ENCODE measurements around the gene SEC14L1. TPM values are rescaled to one million over a fixed set of nuclear protein-coding genes. Genes with fewer than 3 reads are reported as not detected.

SEC14L1 gene
- total and polyA plus RNA-seq, 2 donors, result 13.5 to 28.7 TPM

DNA sequence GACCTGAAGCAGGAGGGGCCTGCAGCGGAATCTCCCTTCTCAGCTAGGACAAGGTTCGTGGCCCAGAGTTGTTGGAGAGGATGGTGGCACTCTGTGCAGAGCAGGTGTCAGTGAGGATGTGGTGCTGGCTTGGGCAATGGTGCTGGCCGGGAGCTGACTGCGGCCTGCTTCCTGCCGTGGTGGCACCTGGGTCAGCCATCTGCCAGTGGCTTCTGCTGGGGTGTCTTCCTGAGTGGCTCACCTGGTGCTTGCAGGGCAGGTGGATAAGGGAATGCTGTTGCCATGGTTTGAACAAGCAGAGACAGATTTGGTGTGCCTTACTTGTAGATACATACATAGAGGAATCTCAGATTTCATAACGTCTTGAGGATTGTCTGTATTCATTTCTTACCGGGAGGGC lies 69.6 kb downstream of the SEC14L1 start:
- WGBS, result 70% methylated on average over 7 of the region's 7 CpGs
- Histone ChIP-seq H3K27me3 (ENCODE audit: control insufficient read depth in 2 of 2, insufficient read depth in 1 of 2, low read length in 1 of 2) (no peaks in the 10 kb centered on the region), H3K4me1 (ENCODE audit: control insufficient read depth in 2 of 2, insufficient read depth in 2 of 2, low read length in 2 of 2) (peaks cover 0 to 12% of the 10 kb centered on the region in 2 donors), H3K9me3 (ENCODE audit: control insufficient read depth in 2 of 2, insufficient read depth in 1 of 2, low read length in 1 of 2) (peaks cover 0 to 3% of the 10 kb centered on the region in 2 donors), H3K27ac (ENCODE audit: low read depth in 1 of 2, low read length in 1 of 2) (peak overlapping the region in 1 of 2 donors; percentile 23), H3K4me3 (ENCODE audit: low read length in 2 of 2) (no peak overlapping the region), H3K36me3 (ENCODE audit: control insufficient read depth in 2 of 2, insufficient read depth in 2 of 2, low read length in 1 of 2) (peaks cover 83% of the 10 kb centered on the region in 2 donors)
- DNase-seq (ENCODE audit: low read depth in 6 of 9, low spot score in 9 of 9), result no peak

- 96% methylated on average over 22 of the region's 22 CpGs for WGBS
- peaks cover 76 to 79% of the 10 kb centered on the region in 2 donors for H3K36me3 ChIP-seq (ENCODE audit: control insufficient read depth in 2 of 2, insufficient read depth in 2 of 2, low read length in 1 of 2)
- H3K9me3 ChIP-seq (ENCODE audit: control insufficient read depth in 2 of 2, insufficient read depth in 1 of 2, low read length in 1 of 2), result peaks cover 0 to 3% of the 10 kb centered on the region in 2 donors
- H3K4me1 ChIP-seq (ENCODE audit: control insufficient read depth in 2 of 2, insufficient read depth in 2 of 2, low read length in 2 of 2), result peaks cover 0 to 12% of the 10 kb centered on the region in 2 donors
- no peak overlapping the region for H3K4me3 ChIP-seq (ENCODE audit: low read length in 2 of 2)
- no peak for DNase-seq (ENCODE audit: low read depth in 6 of 9, low spot score in 9 of 9)
- no peaks in the 10 kb centered on the region for H3K27me3 ChIP-seq (ENCODE audit: control insufficient read depth in 2 of 2, insufficient read depth in 1 of 2, low read length in 1 of 2)
- H3K27ac ChIP-seq (ENCODE audit: low read depth in 1 of 2, low read length in 1 of 2), result no peak overlapping the region
Measured at GRCh38 chr17:77210946-77211541, 70.3 kb downstream of the SEC14L1 start.

DNA sequence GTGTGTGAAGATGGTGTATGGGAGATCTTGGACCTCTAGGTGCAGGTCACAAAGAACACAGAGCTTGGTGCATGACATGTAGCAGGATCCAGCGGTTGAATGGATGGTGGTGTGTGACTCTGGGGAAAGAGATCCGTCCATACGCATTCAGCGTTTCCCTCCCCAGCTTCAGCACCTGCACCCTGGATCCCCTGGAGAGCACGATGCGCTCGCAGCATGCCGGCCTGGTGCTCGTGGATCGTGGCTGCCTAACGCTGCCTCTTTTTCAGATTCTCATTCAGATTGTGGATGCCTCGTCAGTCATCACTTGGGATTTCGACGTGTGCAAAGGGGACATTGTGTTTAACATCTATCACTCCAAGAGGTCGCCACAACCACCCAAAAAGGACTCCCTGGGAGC lies 70.9 kb downstream of the SEC14L1 start:
- H3K36me3 ChIP-seq (ENCODE audit: control insufficient read depth in 2 of 2, insufficient read depth in 2 of 2, low read length in 1 of 2), result peaks cover 70 to 77% of the 10 kb centered on the region in 2 donors
- no peak overlapping the region for H3K27ac ChIP-seq (ENCODE audit: low read depth in 1 of 2, low read length in 1 of 2)
- no peaks in the 10 kb centered on the region for H3K27me3 ChIP-seq (ENCODE audit: control insufficient read depth in 2 of 2, insufficient read depth in 1 of 2, low read length in 1 of 2)
- no peak overlapping the region for H3K4me3 ChIP-seq (ENCODE audit: low read length in 2 of 2)
- no peak for DNase-seq (ENCODE audit: low read depth in 6 of 9, low spot score in 9 of 9)
- 96% methylated on average over 15 of the region's 15 CpGs for WGBS
- H3K9me3 ChIP-seq (ENCODE audit: control insufficient read depth in 2 of 2, insufficient read depth in 1 of 2, low read length in 1 of 2), result peaks cover 0 to 3% of the 10 kb centered on the region in 2 donors
- H3K4me1 ChIP-seq (ENCODE audit: control insufficient read depth in 2 of 2, insufficient read depth in 2 of 2, low read length in 2 of 2), result peaks cover 0 to 12% of the 10 kb centered on the region in 2 donors

DNA sequence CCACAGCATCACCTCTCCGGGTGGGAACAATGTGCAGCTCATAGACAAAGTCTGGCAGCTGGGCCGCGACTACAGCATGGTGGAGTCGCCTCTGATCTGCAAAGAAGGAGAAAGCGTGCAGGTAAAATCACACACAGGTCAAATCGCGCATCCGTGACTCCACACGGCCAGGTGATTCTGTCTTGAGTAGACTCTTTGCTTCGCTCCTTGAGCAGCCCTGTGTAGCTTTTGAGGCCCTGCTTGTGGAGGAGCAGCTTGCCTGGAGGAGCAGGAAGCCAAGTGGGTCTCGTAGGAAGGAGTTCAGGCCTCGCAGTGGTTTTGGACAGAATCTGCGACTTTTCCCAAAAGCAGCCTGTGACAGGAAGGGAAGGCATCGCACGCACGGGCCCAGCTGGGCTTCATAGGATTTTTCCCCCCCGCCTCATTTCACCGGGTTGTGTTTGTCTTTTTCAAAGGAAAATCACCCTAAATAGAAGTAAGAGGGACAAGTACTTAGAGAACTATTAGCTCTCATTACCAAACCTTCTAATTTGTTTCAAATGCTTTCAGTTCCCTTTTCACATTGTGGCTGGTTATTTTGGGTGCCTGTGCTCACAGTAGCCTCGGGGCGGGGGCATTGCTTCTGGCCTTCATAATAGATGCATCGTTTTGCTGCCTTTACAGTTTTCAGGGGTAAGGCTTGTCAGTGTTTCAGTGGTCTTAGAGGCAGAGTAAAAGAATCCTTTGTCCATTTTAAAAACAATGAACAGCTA lies 71.5 kb downstream of the SEC14L1 start:
- 89% methylated on average over 21 of the region's 21 CpGs for WGBS

DNA sequence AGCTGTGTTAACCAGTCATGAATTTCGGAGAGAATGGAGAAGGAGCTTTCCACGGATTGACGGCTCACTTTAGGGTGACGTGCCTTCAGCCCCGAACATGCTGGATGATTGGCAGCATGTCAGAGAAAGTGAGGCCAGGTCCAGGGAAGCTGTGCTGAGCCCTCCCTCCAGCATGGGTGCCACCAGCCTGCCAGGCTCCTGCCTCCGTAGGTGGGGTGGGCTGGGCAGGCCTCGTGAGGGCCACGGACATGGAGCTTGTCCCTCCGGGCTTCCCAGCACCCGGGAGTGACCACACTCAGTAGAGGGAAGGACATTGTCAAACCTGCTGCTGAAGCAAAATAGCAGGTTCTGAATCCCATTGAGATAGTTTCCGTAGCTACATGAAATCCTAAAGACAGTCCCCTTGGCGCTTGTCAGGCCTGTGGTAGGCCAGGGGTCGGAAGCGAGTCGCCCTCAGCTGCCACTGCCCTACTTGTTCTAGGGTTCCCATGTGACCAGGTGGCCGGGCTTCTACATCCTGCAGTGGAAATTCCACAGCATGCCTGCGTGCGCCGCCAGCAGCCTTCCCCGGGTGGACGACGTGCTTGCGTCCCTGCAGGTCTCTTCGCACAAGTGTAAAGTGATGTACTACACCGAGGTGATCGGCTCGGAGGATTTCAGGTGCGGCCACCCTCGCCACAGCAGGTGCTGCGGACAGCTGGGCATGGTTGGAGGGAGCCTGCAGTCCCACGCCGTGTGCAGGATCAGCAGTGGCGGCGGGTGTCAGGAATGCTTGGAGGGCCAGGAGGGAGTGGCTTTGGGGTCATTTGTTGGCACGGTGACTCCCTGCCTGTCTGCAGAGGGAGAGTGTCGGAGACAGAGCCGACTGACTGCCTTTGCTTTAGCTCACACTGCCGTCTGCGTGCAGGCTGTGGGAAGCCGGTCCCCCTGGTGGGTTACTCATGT lies 72.3 kb downstream of the SEC14L1 start:
- H3K4me1 ChIP-seq (ENCODE audit: control insufficient read depth in 2 of 2, insufficient read depth in 2 of 2, low read length in 2 of 2), result peaks cover 0 to 14% of the 10 kb centered on the region in 2 donors
- peaks cover 0 to 3% of the 10 kb centered on the region in 2 donors for H3K9me3 ChIP-seq (ENCODE audit: control insufficient read depth in 2 of 2, insufficient read depth in 1 of 2, low read length in 1 of 2)
- H3K27me3 ChIP-seq (ENCODE audit: control insufficient read depth in 2 of 2, insufficient read depth in 1 of 2, low read length in 1 of 2), result no peaks in the 10 kb centered on the region
- H3K27ac ChIP-seq (ENCODE audit: low read depth in 1 of 2, low read length in 1 of 2), result no peak overlapping the region
- no peak for DNase-seq (ENCODE audit: low read depth in 6 of 9, low spot score in 9 of 9)
- WGBS, result 97% methylated on average over 40 of the region's 40 CpGs
- H3K4me3 ChIP-seq (ENCODE audit: low read length in 2 of 2), result no peak overlapping the region
- peaks cover 69 to 79% of the 10 kb centered on the region in 2 donors for H3K36me3 ChIP-seq (ENCODE audit: control insufficient read depth in 2 of 2, insufficient read depth in 2 of 2, low read length in 1 of 2)

More for the DNA sequence above, 71.5 kb downstream of the SEC14L1 start:
- H3K4me1 ChIP-seq (ENCODE audit: control insufficient read depth in 2 of 2, insufficient read depth in 2 of 2, low read length in 2 of 2), result peaks cover 0 to 12% of the 10 kb centered on the region in 2 donors
- H3K27ac ChIP-seq (ENCODE audit: low read depth in 1 of 2, low read length in 1 of 2), result no peak overlapping the region
- H3K9me3 ChIP-seq (ENCODE audit: control insufficient read depth in 2 of 2, insufficient read depth in 1 of 2, low read length in 1 of 2), result peaks cover 0 to 3% of the 10 kb centered on the region in 2 donors
- H3K4me3 ChIP-seq (ENCODE audit: low read length in 2 of 2), result no peak overlapping the region
- DNase-seq (ENCODE audit: low read depth in 6 of 9, low spot score in 9 of 9), result no peak
- H3K27me3 ChIP-seq (ENCODE audit: control insufficient read depth in 2 of 2, insufficient read depth in 1 of 2, low read length in 1 of 2), result no peaks in the 10 kb centered on the region
- peaks cover 69 to 78% of the 10 kb centered on the region in 2 donors for H3K36me3 ChIP-seq (ENCODE audit: control insufficient read depth in 2 of 2, insufficient read depth in 2 of 2, low read length in 1 of 2)

DNA sequence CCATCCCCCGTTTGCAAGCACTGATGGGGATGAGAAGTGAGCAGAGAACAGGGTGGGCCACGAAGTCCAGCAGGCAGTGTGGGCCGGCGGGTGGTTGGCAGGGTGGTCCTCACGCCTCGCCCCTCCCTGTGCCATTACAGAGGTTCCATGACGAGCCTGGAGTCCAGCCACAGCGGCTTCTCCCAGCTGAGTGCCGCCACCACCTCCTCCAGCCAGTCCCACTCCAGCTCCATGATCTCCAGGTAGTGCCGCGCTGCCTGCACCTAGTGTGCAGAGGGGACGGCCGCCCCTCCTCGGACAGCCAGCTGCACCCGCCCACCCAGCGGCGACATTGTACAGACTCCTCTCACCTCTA lies 73.0 kb downstream of the SEC14L1 start:
- Histone ChIP-seq H3K27me3 (ENCODE audit: control insufficient read depth in 2 of 2, insufficient read depth in 1 of 2, low read length in 1 of 2) (no peaks in the 10 kb centered on the region), H3K9me3 (ENCODE audit: control insufficient read depth in 2 of 2, insufficient read depth in 1 of 2, low read length in 1 of 2) (peaks cover 0 to 3% of the 10 kb centered on the region in 2 donors), H3K27ac (ENCODE audit: low read depth in 1 of 2, low read length in 1 of 2) (no peak overlapping the region), H3K36me3 (ENCODE audit: control insufficient read depth in 2 of 2, insufficient read depth in 2 of 2, low read length in 1 of 2) (peaks cover 67 to 75% of the 10 kb centered on the region in 2 donors), H3K4me1 (ENCODE audit: control insufficient read depth in 2 of 2, insufficient read depth in 2 of 2, low read length in 2 of 2) (peaks cover 0 to 14% of the 10 kb centered on the region in 2 donors), H3K4me3 (ENCODE audit: low read length in 2 of 2) (no peak overlapping the region)
- DNase-seq (ENCODE audit: low read depth in 6 of 9, low spot score in 9 of 9), result no peak
- 97% methylated on average over 17 of the region's 17 CpGs for WGBS

DNA sequence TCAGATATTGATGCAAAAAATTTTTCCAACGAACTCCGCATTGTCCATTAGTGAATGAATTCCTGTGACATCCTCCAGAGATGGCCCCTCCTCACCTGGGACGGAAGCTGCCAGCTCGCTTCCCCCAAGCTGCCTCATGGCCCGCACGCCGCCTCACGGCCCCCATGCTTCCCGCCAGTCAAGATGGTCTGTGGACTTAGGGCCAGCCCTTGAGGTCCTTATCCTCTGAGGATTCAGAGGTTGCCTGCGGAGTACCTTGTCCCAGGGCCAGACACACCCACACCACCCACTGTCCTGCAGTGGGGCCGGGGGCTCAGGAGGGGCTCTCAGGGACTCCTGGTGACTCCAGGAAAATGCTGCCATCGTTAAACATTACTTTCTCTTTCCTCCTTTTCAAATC lies 73.6 kb downstream of the SEC14L1 start:
- 97% methylated on average over 12 of the region's 12 CpGs for WGBS
- H3K4me3 ChIP-seq (ENCODE audit: low read length in 2 of 2), result no peak overlapping the region
- H3K4me1 ChIP-seq (ENCODE audit: control insufficient read depth in 2 of 2, insufficient read depth in 2 of 2, low read length in 2 of 2), result peaks cover 0 to 14% of the 10 kb centered on the region in 2 donors
- H3K27ac ChIP-seq (ENCODE audit: low read depth in 1 of 2, low read length in 1 of 2), result no peak overlapping the region
- H3K36me3 ChIP-seq (ENCODE audit: control insufficient read depth in 2 of 2, insufficient read depth in 2 of 2, low read length in 1 of 2), result peaks cover 69 to 72% of the 10 kb centered on the region in 2 donors
- DNase-seq (ENCODE audit: low read depth in 6 of 9, low spot score in 9 of 9), result no peak
- H3K9me3 ChIP-seq (ENCODE audit: control insufficient read depth in 2 of 2, insufficient read depth in 1 of 2, low read length in 1 of 2), result peaks cover 0 to 3% of the 10 kb centered on the region in 2 donors
- no peaks in the 10 kb centered on the region for H3K27me3 ChIP-seq (ENCODE audit: control insufficient read depth in 2 of 2, insufficient read depth in 1 of 2, low read length in 1 of 2)

DNA sequence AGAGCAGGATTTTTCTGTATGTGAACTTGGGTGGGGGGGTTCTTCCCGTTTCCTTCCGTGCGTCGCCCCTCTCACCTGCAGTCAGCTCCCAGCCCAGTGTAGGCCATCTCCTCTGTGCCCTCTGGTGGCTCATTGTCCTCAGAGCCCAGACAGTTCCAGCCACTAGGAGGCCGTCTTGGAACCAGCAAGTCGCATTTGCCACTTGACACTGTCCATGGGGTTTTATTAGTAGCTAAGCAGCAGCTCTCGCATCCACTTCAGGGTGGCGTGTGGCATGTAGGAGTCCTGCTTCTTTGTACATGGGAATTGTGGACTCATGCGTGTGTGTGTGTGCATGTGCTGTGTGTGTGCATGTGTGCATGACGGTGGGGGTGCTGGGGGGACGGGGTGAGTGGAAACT lies 74.0 kb downstream of the SEC14L1 start:
- H3K27me3 ChIP-seq (ENCODE audit: control insufficient read depth in 2 of 2, insufficient read depth in 1 of 2, low read length in 1 of 2), result no peaks in the 10 kb centered on the region
- no peak overlapping the region for H3K27ac ChIP-seq (ENCODE audit: low read depth in 1 of 2, low read length in 1 of 2)
- H3K4me1 ChIP-seq (ENCODE audit: control insufficient read depth in 2 of 2, insufficient read depth in 2 of 2, low read length in 2 of 2), result peaks cover 0 to 14% of the 10 kb centered on the region in 2 donors
- no peak overlapping the region for H3K4me3 ChIP-seq (ENCODE audit: low read length in 2 of 2)
- WGBS, result 87% methylated on average over 11 of the region's 11 CpGs
- DNase-seq (ENCODE audit: low read depth in 6 of 9, low spot score in 9 of 9), result peak in 1 of 9 donors; percentile 27
- H3K9me3 ChIP-seq (ENCODE audit: control insufficient read depth in 2 of 2, insufficient read depth in 1 of 2, low read length in 1 of 2), result peaks cover 0 to 3% of the 10 kb centered on the region in 2 donors
- peaks cover 66 to 69% of the 10 kb centered on the region in 2 donors for H3K36me3 ChIP-seq (ENCODE audit: control insufficient read depth in 2 of 2, insufficient read depth in 2 of 2, low read length in 1 of 2)

All from thymus (tissue), 11 donors.